Tibial artery (tissue), 4 donors: ENCODE data around the gene BCAP31.
"Not testable (repeated sequence)": the region's sequence is repeated elsewhere in the genome, so short reads cannot be mapped to it uniquely, and the experiment has no call there.

Experiments
- DNase-seq, 2 donors: peaks; one replicate each; pipeline ENCODE4 v3.0.0-alpha.2; 2019
- H3K27ac ChIP-seq, 2 donors: fragments of 200-600 bp; sonication (generic) in 1 of 2; 1 replicate in 1 of 2; 2 replicates in 1 of 2; pipeline ENCODE4 v1.5.1; 2018 to 2019; ENCODE audit warnings: mild to moderate bottlenecking in 1 of 2
- H3K27me3 ChIP-seq, 2 donors: fragments of 200-600 bp; sonication (generic) in 1 of 2; one replicate each; pipeline versions ENCODE4 v1.5.1 to v1.6.0; 2016 to 2019
- H3K36me3 ChIP-seq, 3 donors: fragments of 200-600 bp; sonication (generic) in 2 of 3; one replicate each; pipeline ENCODE4 v1.5.1; 2016 to 2019; ENCODE audit warnings: mild to moderate bottlenecking in 2 of 3
- H3K4me1 ChIP-seq, 4 donors: fragments of 200-600 bp; sonication (generic) in 2 of 4; 1 replicate in 3 of 4; 2 replicates in 1 of 4; pipeline ENCODE4 v1.5.1; 2016 to 2019
- H3K4me3 ChIP-seq, 2 donors: fragments of 200-600 bp; sonication (generic) in 1 of 2; 1 replicate in 1 of 2; 2 replicates in 1 of 2; pipeline ENCODE4 v1.5.1; 2018 to 2019; ENCODE audit warnings: mild to moderate bottlenecking in 2 of 2
- H3K9me3 ChIP-seq, 3 donors: fragments of 200-600 bp; sonication (generic) in 1 of 3; one replicate each; pipeline ENCODE4 v1.5.1; 2016 to 2019
- CTCF ChIP-seq, 2 experiments: fragments of 200-600 bp in 1 of 2; fragments of 450-650 bp in 1 of 2; IDR thresholded peaks; one replicate each; pipeline ENCODE4 v1.5.1; 2017 to 2019; ENCODE audit warnings: antibody characterized with exemption in 2 of 2, mild to moderate bottlenecking in 1 of 2, moderate library complexity in 1 of 2
- intact Hi-C: fragments of 100-400 bp; cut with DNase I; formaldehyde crosslinking; loops from one replicate; pipeline ENCODE4 v1.15.0; 2023; ENCODE audit warnings: low total_unique reads

Gene BCAP31

GRCh38 chrX:153687121-153688039 is 36.8 kb downstream of the BCAP31 start, which contains the start of gene SLC6A8:
Gene SLC6A8 (plus strand): TSS chrX:153687926. CDS start chrX:153688575, 649 bp downstream.
- DNase-seq = peak; percentile 58 to 86
- TF ChIP-seq CTCF (IDR thresholded peaks at IDR 0.05) = peak in 1 of 2 experiments; percentile 35
- H3K9me3 ChIP-seq = no peaks in the 10 kb centered on the region
- H3K4me3 ChIP-seq = peak within 1 kb of the TSS; percentile 60 to 66
- H3K27ac ChIP-seq = peak within 1 kb of the TSS; percentile 74 to 75
- H3K4me1 ChIP-seq = peaks cover 0 to 16% (median 9%) of the 10 kb centered on the region in 4 donors
- no peaks in the 10 kb centered on the region for H3K27me3 ChIP-seq
- intact Hi-C loops = no loop called here
- no peaks in the 10 kb centered on the region for H3K36me3 ChIP-seq

GRCh38 chrX:153686711-153687110 is 37.5 kb downstream of the BCAP31 start:
- H3K4me1 ChIP-seq = peaks cover 0 to 16% (median 9%) of the 10 kb centered on the region in 4 donors
- H3K27ac ChIP-seq = peak overlapping the region in 1 of 2 donors; percentile 71
- no peak for DNase-seq
- H3K4me3 ChIP-seq = no peak overlapping the region
- no peak for TF ChIP-seq CTCF (IDR thresholded peaks at IDR 0.05)
- intact Hi-C loops = no loop called here
- no peaks in the 10 kb centered on the region for H3K27me3 ChIP-seq
- no peaks in the 10 kb centered on the region for H3K36me3 ChIP-seq
- no peaks in the 10 kb centered on the region for H3K9me3 ChIP-seq

- H3K36me3 ChIP-seq = no peaks in the 10 kb centered on the region
- no peak for DNase-seq
- TF ChIP-seq CTCF (IDR thresholded peaks at IDR 0.05) = no peak
- no peaks in the 10 kb centered on the region for H3K27me3 ChIP-seq
- H3K27ac ChIP-seq = no peak overlapping the region
- no peaks in the 10 kb centered on the region for H3K9me3 ChIP-seq
- peaks cover 0 to 16% (median 9%) of the 10 kb centered on the region in 4 donors for H3K4me1 ChIP-seq
- no peak overlapping the region for H3K4me3 ChIP-seq
- intact Hi-C loops = no loop called here
Observed at GRCh38 chrX:153685751-153686696, 38.2 kb downstream of the BCAP31 start.

GRCh38 chrX:153685156-153685536 is 39.0 kb downstream of the BCAP31 start:
- Histone ChIP-seq H3K27me3 (no peaks in the 10 kb centered on the region), H3K4me1 (peaks cover 0 to 15% (median 7%) of the 10 kb centered on the region in 4 donors), H3K27ac (no peak overlapping the region), H3K4me3 (no peak overlapping the region), H3K36me3 (no peaks in the 10 kb centered on the region), H3K9me3 (no peaks in the 10 kb centered on the region)
- no peak for DNase-seq
- intact Hi-C loops = no loop called here
- TF ChIP-seq CTCF (IDR thresholded peaks at IDR 0.05) = no peak

GRCh38 chrX:153684467-153685155 is 39.6 kb downstream of the BCAP31 start:
- Histone ChIP-seq H3K36me3 (no peaks in the 10 kb centered on the region), H3K9me3 (no peaks in the 10 kb centered on the region), H3K4me1 (peaks cover 0 to 10% (median 3%) of the 10 kb centered on the region in 4 donors), H3K27me3 (no peaks in the 10 kb centered on the region), H3K27ac (no peak overlapping the region), H3K4me3 (no peak overlapping the region)
- TF ChIP-seq CTCF (IDR thresholded peaks at IDR 0.05) = no peak
- no peak for DNase-seq
- intact Hi-C loops = no loop called here

GRCh38 chrX:153683486-153683885 is 40.7 kb downstream of the BCAP31 start:
- H3K27me3 ChIP-seq, H3K36me3 ChIP-seq, intact Hi-C loops, H3K4me1 ChIP-seq, H3K4me3 ChIP-seq, DNase-seq, H3K27ac ChIP-seq, H3K9me3 ChIP-seq: not testable (repeated sequence)
